ENCODE results near the gene GLIS2.

Gene GLIS2

GRCh38 chr16:4315186-4316107 is at the start of gene GLIS2:
TSS of gene GLIS2 (plus strand) at chr16:4316067. CDS start at chr16:4332281, 16,214 bp downstream.
- in situ Hi-C loops (cut with MboI; ENCODE audit: low sequenced_read_pairs) = no loop called here

DNA sequence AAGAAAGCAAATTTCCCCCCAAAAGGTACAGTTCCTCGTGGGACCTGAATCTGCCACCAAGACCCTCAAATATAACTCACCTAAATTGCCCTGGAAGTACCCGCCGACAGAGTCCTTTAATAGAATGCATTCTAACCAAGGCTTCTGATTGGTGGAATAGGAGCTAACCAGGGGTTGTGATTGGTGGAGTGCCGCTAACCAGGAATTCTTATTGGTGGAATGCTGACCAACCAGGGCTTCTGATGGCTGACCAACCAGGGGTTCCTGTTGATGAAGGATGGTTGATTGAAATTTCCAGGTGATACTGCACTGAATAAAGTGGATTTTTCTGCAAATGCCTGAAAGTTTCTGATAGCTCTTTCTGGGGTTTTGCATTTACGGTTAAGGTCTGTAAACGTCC is 49.5 kb upstream of the GLIS2 start:
- in situ Hi-C loops (cut with MboI; ENCODE audit: low sequenced_read_pairs) = no loop called here

DNA sequence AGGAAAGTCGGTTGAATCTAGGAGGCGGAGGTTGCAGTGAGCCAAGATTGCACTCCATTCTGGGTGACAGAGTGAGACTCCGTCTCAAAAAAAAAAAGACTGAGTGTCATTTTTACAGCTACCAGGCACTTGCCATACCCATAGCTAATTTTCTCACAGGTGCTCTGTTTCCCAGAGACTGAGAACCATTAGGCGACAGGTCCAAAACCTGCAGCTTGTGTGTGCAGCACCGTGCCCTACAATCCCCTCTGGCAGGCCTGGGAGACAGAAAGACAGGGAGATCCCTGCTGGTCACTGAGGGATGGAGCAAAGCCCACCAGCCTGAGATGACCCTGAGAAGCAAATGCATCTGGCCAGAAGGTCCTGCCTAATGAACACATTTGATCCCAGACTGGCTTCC is 45.8 kb upstream of the GLIS2 start:
- in situ Hi-C loops (cut with MboI; ENCODE audit: low sequenced_read_pairs) = no loop called here

DNA sequence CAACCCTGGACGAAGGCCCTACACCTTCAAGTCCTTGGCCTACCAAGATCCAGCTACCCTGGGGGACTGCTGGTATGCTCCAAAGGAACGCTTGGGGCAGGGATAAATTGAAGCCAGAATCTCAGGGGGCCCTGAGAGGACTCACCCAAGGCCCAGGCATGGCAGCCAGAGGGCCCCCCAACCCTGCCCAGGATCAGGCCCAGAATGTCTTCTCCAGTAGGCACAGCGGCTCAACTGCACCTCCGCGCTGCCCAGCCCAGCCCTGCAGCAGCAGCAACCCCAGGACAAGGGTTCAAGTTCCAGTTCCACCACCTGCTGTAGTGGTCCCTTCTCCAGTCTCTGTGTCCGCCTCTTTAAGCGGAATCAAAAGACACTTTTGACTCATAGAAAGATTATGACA is 45.3 kb upstream of the GLIS2 start:
- in situ Hi-C loops (cut with MboI; ENCODE audit: low sequenced_read_pairs) = no loop called here

DNA sequence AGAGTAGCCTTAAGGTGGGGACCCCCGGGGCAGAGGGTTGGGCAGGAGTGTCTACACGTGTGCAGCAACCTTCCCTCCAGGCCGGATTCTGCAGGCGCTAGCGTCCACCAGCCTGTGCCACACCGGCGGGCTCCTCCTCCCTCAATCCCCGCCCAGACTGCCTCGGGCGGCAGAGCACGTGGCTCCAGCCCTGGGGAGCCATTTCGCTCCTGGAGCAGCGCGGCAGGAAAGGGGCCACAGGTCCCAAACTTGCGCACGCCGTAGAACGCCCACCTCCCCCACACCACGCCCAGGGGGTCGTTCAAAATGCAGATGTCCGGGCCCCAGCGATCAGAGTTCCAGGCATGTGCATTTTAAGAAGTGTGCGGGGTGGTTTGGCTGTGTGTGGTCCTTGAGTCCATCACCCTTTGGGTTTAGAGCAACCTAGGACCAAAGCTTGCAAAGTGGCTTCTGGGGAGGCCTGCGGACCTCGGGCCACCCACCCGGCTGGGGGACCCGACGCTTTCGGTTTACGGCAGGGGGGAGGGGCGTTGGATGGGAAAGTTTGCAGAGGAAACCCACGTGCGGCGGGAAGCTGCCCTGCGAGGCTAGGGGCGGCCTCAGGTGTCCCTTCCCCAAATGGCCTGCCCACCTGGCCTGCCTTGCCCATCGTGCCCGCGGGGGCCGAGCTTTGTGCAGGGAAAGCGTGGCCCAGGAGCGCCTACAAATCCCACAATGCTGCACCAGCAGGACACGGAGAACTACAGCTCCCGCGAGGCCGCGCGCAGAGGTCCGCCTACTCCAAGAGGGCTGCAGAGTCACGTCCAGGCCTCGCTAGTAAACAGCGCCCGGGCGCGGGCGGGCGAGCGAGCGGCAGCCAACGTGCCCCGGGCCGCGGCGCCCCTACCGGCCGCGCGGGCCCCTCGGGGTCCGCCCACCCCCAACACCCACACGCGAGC is 44.4 kb upstream of the GLIS2 start:
- in situ Hi-C loops (cut with MboI; ENCODE audit: low sequenced_read_pairs) = no loop called here

DNA sequence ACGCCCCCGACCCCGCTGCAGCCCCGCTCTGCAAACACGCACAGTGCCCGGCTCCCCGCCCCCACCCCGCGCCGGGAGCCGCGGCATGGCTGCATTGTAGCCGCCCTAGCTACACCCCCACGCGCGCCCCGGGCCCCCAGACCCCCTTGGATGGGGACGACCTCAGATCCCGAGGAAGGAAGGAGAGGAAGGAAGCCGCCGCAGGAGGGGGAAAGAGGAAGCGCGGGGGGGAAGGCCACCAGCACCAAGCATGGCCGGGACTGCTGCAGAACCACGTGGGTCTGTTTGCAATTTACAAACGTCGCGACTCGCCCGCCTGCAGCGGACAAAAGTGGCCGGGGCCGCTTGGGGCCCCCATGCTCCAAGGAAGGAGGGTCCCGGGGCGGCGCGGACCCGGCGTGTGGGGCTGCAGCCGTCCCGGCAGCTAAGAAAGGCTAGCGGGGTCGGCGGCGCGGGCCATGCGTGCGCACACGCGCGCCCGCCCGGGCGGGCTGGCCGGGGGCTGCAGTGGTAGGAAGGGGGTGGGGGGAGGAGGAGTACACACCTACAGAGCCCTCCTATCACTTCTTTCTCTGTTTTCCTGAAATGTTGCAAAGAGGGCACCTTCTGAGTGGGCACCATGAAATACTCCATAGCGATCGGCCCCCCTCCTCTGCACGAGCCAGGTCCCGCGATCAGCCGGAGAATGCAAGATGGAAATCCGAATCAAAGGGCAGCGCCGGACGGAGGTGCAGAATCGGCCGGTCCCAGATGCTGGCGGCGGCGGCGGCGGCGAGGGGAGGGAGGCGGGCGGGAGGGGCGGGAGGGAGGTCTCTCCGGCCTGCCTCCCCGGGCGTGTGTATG is 43.5 kb upstream of the GLIS2 start:
- in situ Hi-C loops (cut with MboI; ENCODE audit: low sequenced_read_pairs) = no loop called here

- in situ Hi-C loops (cut with MboI; ENCODE audit: low sequenced_read_pairs) = no loop called here
Measured at GRCh38 chr16:4273858-4274311, 42.0 kb upstream of the GLIS2 start.

GRCh38 chr16:4275861-4276260 is 40.0 kb upstream of the GLIS2 start:
- in situ Hi-C loops (cut with MboI; ENCODE audit: low sequenced_read_pairs) = no loop called here

DNA sequence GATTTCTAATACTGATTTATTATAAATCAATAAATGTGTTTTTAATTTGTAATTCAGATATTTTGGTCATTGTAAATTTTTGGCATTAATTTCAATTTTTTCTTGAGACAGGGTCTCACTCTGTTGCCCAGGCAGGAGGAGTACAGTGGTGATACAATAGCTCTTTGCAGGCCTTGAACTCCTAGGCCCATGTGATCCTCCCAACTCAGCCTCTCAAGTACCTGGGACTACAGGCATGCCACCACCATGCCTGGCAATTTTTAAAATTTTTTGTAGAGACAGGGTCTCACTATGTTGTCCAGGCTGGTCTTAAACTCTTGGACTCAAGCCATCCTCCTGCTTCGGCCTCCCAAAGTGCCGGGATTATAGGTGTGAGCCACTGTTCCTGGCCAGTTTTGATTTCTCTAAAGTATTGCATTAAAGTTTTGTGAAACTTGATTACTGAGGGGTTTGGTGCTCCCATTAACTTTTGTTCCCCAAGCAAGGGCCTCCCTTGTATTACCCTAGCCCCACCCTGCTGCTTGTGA is 37.8 kb upstream of the GLIS2 start:
- in situ Hi-C loops (cut with MboI; ENCODE audit: low sequenced_read_pairs) = no loop called here

- in situ Hi-C loops (cut with MboI; ENCODE audit: low sequenced_read_pairs) = no loop called here
Measured at GRCh38 chr16:4280625-4281024, 35.2 kb upstream of the GLIS2 start.

- in situ Hi-C loops (cut with MboI; ENCODE audit: low sequenced_read_pairs) = no loop called here
Measured at GRCh38 chr16:4283441-4283840, 32.4 kb upstream of the GLIS2 start.

DNA sequence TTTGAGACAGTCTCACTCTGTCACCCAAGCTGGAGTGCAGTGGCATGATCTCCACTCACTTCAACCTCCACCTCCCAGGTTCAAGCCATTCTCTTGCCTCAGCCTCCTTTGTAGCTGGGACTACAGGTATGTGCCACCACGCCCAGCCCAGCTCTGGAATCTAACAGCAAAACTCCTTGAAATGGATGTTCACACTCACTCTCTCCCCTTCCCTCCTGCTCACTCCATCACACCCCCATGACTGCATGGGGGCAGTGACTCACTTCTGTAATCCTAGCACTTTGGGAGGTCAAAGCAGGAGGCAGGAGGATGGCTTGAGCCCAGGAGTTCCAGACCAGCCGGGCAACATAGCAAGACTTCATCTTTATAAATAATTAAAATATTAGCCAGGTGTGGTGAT is 31.9 kb upstream of the GLIS2 start:
- in situ Hi-C loops (cut with MboI; ENCODE audit: low sequenced_read_pairs) = no loop called here

- in situ Hi-C loops (cut with MboI; ENCODE audit: low sequenced_read_pairs) = no loop called here
Measured at GRCh38 chr16:4285167-4285566, 30.7 kb upstream of the GLIS2 start.

GRCh38 chr16:4288148-4288921 is 27.5 kb upstream of the GLIS2 start:
- in situ Hi-C loops (cut with MboI; ENCODE audit: low sequenced_read_pairs) = no loop called here

GRCh38 chr16:4290236-4290830 is 25.5 kb upstream of the GLIS2 start:
- in situ Hi-C loops (cut with MboI; ENCODE audit: low sequenced_read_pairs) = no loop called here

GRCh38 chr16:4291699-4292098 is 24.2 kb upstream of the GLIS2 start:
- in situ Hi-C loops (cut with MboI; ENCODE audit: low sequenced_read_pairs) = no loop called here

DNA sequence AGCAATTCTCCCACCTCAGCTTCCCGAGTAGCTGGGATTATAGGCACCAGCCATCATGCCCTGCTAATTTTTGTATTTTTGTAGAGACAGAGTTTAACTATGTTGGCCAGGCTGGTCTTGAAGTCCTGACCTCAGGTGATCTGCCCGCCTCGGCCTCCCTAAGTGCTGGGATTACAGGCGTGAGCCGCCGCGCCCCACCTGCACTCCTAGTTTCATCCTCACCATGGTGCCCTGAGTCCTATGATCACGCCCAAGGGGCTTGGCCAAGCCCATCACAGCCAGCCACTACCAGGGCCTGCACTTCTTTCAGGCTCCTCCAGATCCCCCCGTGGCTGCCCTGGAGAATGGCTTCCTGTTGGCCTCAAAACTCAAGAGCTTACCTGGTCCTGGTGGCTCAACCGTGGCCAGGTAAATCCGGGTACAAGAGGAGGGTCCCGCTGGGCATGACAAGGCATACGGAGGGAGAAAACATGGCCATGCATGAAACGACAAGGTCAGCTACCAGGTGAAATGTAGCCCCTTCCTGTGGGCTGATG is 22.6 kb upstream of the GLIS2 start:
- in situ Hi-C loops (cut with MboI; ENCODE audit: low sequenced_read_pairs) = no loop called here

DNA sequence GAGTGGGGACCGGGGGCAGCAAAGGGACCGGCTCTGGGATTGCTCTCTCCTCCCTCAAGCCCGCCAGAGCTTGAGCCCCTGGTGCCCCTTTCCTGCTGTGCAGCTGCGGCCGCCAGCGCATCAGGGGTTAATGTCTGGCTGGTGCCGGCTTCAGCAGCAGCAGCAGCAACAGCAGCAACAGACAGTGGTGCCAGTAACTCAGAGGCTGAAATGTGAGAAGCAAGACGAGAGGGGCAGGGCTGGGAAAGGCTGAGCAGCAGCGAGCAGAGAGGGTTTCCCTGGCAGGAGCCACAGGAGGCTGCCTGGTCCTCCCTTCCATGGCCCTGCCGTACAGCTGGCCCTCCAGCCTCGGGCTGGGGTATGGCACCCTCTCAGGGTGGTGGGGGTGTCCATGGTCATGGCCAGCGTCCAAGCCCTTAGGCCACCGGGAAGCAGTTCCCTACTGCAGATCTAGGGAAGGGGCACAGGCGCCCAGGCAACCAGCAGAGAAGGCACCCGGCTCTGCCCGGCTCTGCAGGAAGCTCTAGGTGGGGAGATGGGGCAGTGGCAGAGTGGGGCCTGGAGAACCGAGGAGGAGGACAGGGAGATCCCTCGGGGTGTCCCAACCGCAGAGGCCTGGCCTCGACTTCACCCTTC is 21.9 kb upstream of the GLIS2 start:
- in situ Hi-C loops (cut with MboI; ENCODE audit: low sequenced_read_pairs) = no loop called here

DNA sequence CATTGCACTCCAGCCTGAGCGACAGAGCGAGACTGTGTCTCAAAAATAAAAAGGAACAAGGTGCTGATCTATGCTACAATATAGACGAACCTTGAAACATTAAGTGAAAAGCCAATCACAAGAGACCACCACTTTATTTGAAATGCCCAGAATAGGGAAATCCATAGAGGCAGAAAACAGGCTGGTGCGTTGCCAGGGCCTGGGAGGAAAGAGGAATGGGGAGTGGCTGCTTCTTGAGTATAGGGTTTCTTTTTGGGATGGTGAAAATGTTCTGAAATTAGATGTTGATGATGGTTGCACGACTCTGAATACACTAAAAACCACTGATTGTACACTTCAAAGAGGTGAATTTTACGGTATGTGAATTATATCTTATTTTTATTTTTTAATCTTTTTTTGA is 20.3 kb upstream of the GLIS2 start:
- in situ Hi-C loops (cut with MboI; ENCODE audit: low sequenced_read_pairs) = no loop called here

Data from hTERT RPE-1 (cell line).